VCaP (cell line): ENCODE results near the gene DDIAS.
"Not testable (repeated sequence)": the region's sequence is repeated elsewhere in the genome, so short reads cannot be mapped to it uniquely, and the experiment has no call there.

Experiments used
- H3K27ac ChIP-seq: fragments of 450-650 bp; 2 replicates; pipeline ENCODE4 v1.5.1; 2017
- TF ChIP-seq, protein P1 (sequence below): fragments of 450-650 bp; conservative IDR thresholded peaks from 2 replicates; pipeline ENCODE4 v1.5.1; 2017; ENCODE audit warnings: mild to moderate bottlenecking, moderate library complexity

DDIAS gene

DNA sequence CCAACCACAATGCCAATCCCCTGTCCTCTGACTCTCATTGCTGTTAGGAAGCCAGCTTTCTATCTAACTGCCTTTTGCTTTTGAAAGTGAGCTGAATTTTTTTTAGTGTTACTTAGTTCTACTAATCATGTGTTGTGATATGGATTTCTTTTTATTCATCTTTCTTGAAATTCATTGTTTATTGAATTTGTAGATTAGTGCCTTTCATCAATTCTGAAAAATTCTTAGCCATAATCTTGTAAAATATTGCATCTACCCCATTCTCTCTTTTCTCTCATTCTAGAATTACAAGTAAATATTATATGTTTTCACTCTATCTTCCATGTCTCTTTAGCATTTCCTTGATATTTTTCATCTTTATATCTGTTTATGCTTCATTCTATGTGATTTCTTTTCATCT is 47.8 kb downstream of the DDIAS start:
- H3K27ac ChIP-seq: no peak overlapping the region
- TF ChIP-seq, protein P1, sequence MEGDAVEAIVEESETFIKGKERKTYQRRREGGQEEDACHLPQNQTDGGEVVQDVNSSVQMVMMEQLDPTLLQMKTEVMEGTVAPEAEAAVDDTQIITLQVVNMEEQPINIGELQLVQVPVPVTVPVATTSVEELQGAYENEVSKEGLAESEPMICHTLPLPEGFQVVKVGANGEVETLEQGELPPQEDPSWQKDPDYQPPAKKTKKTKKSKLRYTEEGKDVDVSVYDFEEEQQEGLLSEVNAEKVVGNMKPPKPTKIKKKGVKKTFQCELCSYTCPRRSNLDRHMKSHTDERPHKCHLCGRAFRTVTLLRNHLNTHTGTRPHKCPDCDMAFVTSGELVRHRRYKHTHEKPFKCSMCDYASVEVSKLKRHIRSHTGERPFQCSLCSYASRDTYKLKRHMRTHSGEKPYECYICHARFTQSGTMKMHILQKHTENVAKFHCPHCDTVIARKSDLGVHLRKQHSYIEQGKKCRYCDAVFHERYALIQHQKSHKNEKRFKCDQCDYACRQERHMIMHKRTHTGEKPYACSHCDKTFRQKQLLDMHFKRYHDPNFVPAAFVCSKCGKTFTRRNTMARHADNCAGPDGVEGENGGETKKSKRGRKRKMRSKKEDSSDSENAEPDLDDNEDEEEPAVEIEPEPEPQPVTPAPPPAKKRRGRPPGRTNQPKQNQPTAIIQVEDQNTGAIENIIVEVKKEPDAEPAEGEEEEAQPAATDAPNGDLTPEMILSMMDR: no peak

DNA sequence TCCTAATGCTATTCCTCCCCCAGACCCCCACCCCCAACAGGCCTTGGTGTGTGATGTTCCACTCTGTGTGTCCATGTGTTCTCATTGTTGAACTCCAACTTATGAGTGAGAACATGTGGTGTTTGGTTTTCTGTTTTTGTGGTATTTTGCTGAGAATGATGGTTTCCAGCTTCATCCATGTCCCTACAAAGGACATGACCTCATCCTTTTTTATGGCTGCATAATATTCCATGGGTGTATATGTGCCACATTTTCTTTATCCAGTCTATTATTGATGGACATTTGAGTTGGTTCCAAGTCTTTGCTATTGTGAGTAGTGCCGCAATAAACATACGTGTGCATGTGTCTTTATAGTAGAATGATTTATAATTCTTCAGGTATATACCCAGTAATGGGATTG is 49.0 kb downstream of the DDIAS start:
- H3K27ac ChIP-seq: not testable (repeated sequence)

DNA sequence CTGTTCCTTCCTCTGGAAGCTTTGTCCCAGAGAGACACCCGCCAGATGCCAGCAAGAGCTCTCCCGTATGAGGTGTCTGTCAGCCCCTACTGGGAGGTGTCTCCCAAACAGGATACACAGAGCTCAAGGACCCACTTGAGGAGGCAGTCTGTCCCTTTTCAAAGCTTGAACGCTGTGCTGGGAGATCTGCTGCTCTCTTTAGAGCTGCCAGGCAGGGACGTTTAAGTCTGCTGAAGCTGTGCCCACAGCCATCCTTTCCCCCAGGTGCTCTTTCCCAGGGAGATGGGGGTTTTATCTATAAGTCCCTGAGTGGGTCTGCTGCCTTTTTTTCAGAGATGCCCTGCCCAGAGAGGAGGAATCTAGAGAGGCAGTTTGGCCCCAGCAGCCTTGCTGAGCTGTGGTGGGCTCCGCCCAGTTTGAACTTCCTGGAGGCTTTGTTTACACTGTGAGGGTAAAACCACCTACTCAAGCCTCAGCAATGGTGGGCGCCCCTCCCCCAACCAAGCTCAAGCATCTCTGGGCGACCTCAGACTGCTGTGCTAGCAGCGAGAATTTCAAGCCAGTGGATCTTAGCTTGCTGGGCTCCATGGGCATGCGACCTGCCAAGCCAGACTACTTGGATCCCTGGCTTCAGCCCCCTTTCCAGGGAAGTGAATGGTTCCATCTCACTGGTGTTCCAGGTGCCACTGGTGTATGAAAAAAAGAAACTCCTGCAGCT is 54.4 kb downstream of the DDIAS start:
- H3K27ac ChIP-seq: not testable (repeated sequence)

DNA sequence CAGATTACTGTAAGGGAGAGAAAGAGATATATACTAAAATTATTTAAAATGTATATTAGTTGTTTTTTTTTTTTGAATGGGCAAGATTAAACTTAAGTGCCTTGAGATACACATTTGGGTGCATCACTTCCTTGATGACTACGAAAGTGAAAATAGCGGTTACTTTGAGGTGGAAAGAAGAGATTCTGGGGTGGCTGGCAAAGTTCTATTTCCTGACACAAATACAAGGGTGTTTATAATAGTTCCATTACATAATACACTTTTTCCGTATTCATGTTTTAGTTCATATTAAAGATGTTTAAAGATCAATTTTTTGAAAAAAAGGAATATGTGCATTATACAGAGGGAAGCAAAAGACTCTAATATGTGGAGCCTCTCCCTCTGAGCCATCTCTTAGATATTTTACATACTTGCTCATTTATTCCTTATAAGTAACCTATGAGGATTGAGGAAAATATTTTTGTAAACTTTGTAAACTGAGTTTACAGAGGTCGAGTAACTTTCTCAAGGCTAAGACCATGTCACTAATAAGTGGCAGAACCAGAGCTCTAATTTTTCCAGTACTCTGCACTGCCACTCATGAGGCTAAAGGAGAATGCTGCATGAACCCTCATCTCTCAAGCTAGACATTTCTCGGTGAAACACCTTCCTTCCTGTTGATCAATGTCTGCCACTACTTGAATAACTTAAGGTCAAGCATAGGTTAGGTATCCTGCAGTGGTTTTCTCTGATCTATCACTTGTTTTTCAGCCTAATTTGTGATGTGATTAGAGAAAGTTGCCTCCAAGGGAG is 58.6 kb downstream of the DDIAS start:
- TF ChIP-seq, protein P1: no peak
- no peak overlapping the region for H3K27ac ChIP-seq

DNA sequence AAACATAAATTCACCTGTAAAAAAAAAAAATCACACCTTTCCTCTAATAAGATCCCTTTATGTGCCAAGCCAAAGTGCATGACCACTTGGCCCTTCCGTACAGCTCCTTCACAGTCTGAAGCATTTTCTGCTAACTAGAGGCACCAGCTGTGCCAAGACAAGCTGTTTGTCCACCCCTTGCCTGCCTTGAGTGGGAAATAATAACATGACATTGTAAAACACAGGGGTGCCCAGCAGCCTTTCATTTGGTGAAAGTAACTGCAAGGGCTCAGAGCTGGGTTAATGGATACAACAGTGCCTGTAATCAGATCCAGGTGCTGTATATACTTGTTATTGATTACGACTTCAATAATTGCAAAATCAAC is 59.2 kb downstream of the DDIAS start:
- H3K27ac ChIP-seq: no peak overlapping the region
- TF ChIP-seq, protein P1: no peak

DNA sequence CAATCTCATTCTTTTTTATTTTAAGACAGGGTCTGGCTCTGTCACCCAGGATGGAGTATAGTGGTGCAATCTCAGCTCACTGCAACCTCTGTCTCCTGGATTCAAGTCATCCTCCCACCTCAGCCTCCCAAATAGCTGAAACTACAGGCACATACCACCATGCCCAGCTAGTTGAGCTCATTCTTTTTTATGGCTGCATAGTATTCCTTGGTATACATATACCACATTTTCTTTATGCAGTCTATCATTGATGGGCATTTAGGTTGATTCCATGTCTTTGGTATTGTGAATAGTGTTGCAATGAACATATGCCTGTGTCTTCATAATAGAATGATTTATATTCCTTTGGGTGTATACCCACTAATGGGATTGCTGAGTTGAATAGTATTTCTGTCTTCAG is 60.5 kb downstream of the DDIAS start:
- not testable (repeated sequence) for H3K27ac ChIP-seq

DNA sequence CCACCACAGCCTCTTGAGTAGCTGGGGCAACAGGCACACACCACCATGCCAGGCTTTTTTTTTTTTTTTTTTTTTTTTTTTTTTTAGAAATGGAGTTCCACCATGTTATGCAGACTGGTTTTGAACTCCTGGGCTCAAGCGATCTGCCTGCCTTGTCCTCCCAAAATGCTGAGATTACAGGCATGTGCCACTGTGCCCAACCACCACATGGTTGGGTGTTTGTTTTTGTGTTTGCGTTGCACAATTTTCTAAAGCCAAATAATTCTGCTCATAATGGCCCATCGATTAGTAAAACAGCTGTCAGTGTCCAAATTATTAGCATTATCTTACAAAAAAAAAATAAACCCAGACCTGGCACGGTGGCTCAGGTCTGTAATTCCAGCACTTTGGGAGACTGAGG is 65.8 kb downstream of the DDIAS start:
- H3K27ac ChIP-seq: no peak overlapping the region
- TF ChIP-seq, protein P1: no peak

DNA sequence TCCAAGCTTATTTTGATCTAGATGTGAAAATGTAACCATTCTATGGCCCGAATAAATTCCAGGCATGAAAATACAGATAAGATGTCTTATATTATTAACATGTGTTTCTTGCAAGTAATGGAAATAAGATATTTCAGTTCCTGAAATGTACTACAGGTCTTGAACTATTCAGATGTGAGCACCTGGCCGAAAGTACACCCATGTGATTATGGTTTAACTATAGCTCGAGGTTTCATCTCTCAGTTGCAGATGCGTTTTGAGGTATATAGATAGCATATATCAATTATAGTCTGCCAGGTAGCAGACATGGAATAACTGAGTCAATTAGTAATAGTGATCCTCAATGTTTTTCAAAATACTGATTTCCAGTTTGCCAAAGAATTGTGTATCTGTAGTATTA is 68.3 kb downstream of the DDIAS start:
- TF ChIP-seq, protein P1: no peak
- no peak overlapping the region for H3K27ac ChIP-seq

DNA sequence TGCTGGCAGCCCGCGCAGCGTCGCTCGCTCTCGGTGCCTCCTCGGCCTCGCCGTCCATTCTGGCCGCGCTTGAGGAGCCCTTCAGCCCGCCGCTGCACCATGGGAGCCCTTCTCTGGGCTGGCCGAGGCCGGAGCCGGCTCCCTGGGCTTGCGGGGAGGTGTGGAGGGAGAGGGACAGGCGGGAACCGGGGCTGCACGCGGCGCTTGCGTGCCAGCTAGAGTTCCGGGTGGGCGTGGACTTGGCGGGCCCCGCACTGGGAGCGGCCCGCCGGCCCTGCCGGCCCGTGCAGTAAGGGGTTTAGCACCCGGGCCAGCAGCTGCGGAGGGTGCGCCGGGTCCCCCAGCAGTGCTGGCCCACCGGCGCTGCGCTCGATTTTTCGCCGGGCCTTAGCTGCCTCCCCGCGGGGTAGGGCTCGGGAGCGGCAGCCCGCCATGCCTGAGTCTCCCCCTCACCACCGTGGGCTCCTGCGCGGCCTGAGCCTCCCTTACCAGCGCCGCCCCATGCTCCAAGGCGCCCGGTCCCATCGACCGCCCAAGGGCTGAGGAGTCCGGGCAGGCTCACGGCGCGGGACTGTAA is 69.1 kb downstream of the DDIAS start:
- not testable (repeated sequence) for H3K27ac ChIP-seq

DNA sequence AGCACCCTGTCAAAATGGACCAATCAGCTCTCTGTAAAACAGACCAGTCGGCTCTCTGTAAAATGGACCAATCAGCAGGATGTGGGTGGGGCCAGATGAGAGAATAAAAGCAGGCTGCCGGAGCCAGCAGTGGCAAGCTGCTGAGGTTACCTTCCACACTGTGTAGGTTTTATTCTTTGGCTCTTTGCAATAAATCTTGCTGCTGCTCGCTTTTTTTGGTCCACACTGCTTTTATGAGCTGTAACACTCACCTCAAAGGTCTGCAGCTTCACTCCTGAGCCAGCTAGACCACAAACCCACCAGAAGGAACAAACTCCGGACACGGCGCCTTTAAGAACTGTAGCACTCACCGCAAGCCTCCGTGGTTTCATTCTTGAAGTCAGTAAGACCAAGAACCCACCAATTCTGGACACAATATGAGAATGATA is 70.0 kb downstream of the DDIAS start:
- not testable (repeated sequence) for H3K27ac ChIP-seq
